ENCODE results near the gene PDE6A. TPM values are rescaled to one million over a fixed set of nuclear protein-coding genes. Genes with fewer than 3 reads are reported as not detected.

PDE6A gene
- total RNA-seq, 1 donor from 2014 or later = not detected

GRCh38 chr5:149938279-149938678 lies 6.3 kb downstream of the PDE6A start:
- Histone ChIP-seq H3K4me1 (peaks cover 5 to 40% of the 10 kb centered on the region in 2 donors), H3K9me3 (no peaks in the 10 kb centered on the region), H3K4me3 (no peak overlapping the region), H3K36me3 (no peaks in the 10 kb centered on the region), H3K27ac (peak overlapping the region; percentile 62 to 82), H3K27me3 (no peaks in the 10 kb centered on the region)
- DNase-seq (ENCODE audit: low spot score in 2 of 2) = peak in 1 of 2 donors; percentile 73
- no peak for TF ChIP-seq CTCF (IDR thresholded peaks at IDR 0.05)
- intact Hi-C loops (cut with DNase I) = no loop called here

GRCh38 chr5:149937610-149938009 lies 7.0 kb downstream of the PDE6A start:
- Histone ChIP-seq H3K27ac (peak overlapping the region; percentile 62 to 82), H3K36me3 (no peaks in the 10 kb centered on the region), H3K4me3 (no peak overlapping the region), H3K27me3 (no peaks in the 10 kb centered on the region), H3K9me3 (no peaks in the 10 kb centered on the region), H3K4me1 (peaks cover 5 to 40% of the 10 kb centered on the region in 2 donors)
- intact Hi-C loops (cut with DNase I) = loop anchor here (2.0 kb wide), 1 partner anchor 23 kb away; the partner anchor contains the start of gene SLC26A2
- no peak for TF ChIP-seq CTCF (IDR thresholded peaks at IDR 0.05)
- no peak for DNase-seq (ENCODE audit: low spot score in 2 of 2)

- intact Hi-C loops (cut with DNase I) = loop anchor here (2.0 kb wide), 1 partner anchor 24 kb away; the partner anchor contains the start of gene SLC26A2
- no peaks in the 10 kb centered on the region for H3K36me3 ChIP-seq
- H3K27me3 ChIP-seq = no peaks in the 10 kb centered on the region
- no peak for DNase-seq (ENCODE audit: low spot score in 2 of 2)
- TF ChIP-seq CTCF (IDR thresholded peaks at IDR 0.05) = no peak
- H3K27ac ChIP-seq = peak overlapping the region in 1 of 2 donors; percentile 76
- no peak overlapping the region for H3K4me3 ChIP-seq
- no peaks in the 10 kb centered on the region for H3K9me3 ChIP-seq
- peaks cover 5 to 40% of the 10 kb centered on the region in 2 donors for H3K4me1 ChIP-seq
These were observed 7.9 kb downstream of the PDE6A start for GRCh38 chr5:149936700-149937091.

GRCh38 chr5:149936044-149936699 lies 8.4 kb downstream of the PDE6A start:
- DNase-seq (ENCODE audit: low spot score in 2 of 2) = no peak
- no peaks in the 10 kb centered on the region for H3K9me3 ChIP-seq
- H3K4me3 ChIP-seq = no peak overlapping the region
- no peaks in the 10 kb centered on the region for H3K36me3 ChIP-seq
- TF ChIP-seq CTCF (IDR thresholded peaks at IDR 0.05) = no peak
- H3K27me3 ChIP-seq = no peaks in the 10 kb centered on the region
- peak overlapping the region; percentile 69 to 76 for H3K27ac ChIP-seq
- intact Hi-C loops (cut with DNase I) = loop anchor here (2.0 kb wide), 1 partner anchor 25 kb away; the partner anchor contains the start of gene SLC26A2
- H3K4me1 ChIP-seq = peaks cover 5 to 40% of the 10 kb centered on the region in 2 donors

GRCh38 chr5:149935431-149935901 lies 9.1 kb downstream of the PDE6A start:
- TF ChIP-seq CTCF (IDR thresholded peaks at IDR 0.05) = no peak
- peak in 1 of 2 donors; percentile 62 for DNase-seq (ENCODE audit: low spot score in 2 of 2)
- H3K4me1 ChIP-seq = peaks cover 5 to 41% of the 10 kb centered on the region in 2 donors
- H3K9me3 ChIP-seq = no peaks in the 10 kb centered on the region
- H3K36me3 ChIP-seq = no peaks in the 10 kb centered on the region
- no peaks in the 10 kb centered on the region for H3K27me3 ChIP-seq
- peak overlapping the region; percentile 69 to 76 for H3K27ac ChIP-seq
- intact Hi-C loops (cut with DNase I) = loop anchor here (2.0 kb wide), 1 partner anchor 15 kb away; no protein-coding TSS in a partner anchor
- H3K4me3 ChIP-seq = no peak overlapping the region

All from ascending aorta (tissue), 2 donors.